CD14-positive monocyte (primary cell): ENCODE measurements around the gene PLXNC1. TPM values are rescaled to one million over a fixed set of nuclear protein-coding genes. Genes with fewer than 3 reads are reported as not detected.

Source experiments
- DNase-seq, 3 donors: peaks; one replicate each; pipeline ENCODE4 v3.0.0-alpha.2; 2011 to 2022
- H2AFZ ChIP-seq: 2 replicates; pipeline ENCODE4 v1.6.0; 2012; ENCODE audit warnings: mild to moderate bottlenecking, low read depth, low read length, inconsistent platforms; ENCODE audit not compliant: insufficient read depth, poor library complexity, severe bottlenecking
- H3K27ac ChIP-seq, 2 donors: 1 replicate in 1 of 2; 2 replicates in 1 of 2; pipeline ENCODE4 v1.5.1; 2012 to 2013; ENCODE audit warnings: low read length in 2 of 2, control low read depth in 1 of 2, inconsistent platforms in 1 of 2, low read depth in 1 of 2, mild to moderate bottlenecking in 1 of 2
- H3K27me3 ChIP-seq, 2 donors: one replicate each; pipeline versions ENCODE4 v1.6.0 to v1.6.1; 2011 to 2013; ENCODE audit warnings: low read length in 2 of 2; ENCODE audit not compliant: control insufficient read depth in 2 of 2, insufficient read depth in 2 of 2
- H3K36me3 ChIP-seq, 2 donors: replicated peaks in 1 of 2; 1 replicate in 1 of 2; 2 replicates in 1 of 2; pipeline versions ENCODE4 v1.5.1 to v1.6.1; 2012 to 2013; ENCODE audit warnings: low read length in 2 of 2, control low read depth in 1 of 2, inconsistent platforms in 1 of 2, mild to moderate bottlenecking in 1 of 2; ENCODE audit not compliant: insufficient read depth in 2 of 2, control insufficient read depth in 1 of 2
- H3K4me1 ChIP-seq, 2 donors: 1 replicate in 1 of 2; 2 replicates in 1 of 2; pipeline versions ENCODE4 v1.5.1 to v1.6.1; 2012 to 2013; ENCODE audit warnings: low read length in 2 of 2, control low read depth in 1 of 2, inconsistent platforms in 1 of 2, mild to moderate bottlenecking in 1 of 2, moderate library complexity in 1 of 2; ENCODE audit not compliant: insufficient read depth in 2 of 2, control insufficient read depth in 1 of 2
- H3K4me2 ChIP-seq: replicated peaks from 2 replicates; pipeline ENCODE3; 2012; ENCODE audit warnings: low read length, moderate library complexity, mild to moderate bottlenecking; ENCODE audit not compliant: poor library complexity, severe bottlenecking; ENCODE audit errors: extremely low read depth
- H3K4me3 ChIP-seq, 3 experiments: fragments of 200-600 bp in 1 of 3; sonication (generic) in 1 of 3; replicated peaks in 1 of 3; 1 replicate in 2 of 3; 2 replicates in 1 of 3; pipeline ENCODE4 v1.5.1; 2011 to 2013; ENCODE audit warnings: low read length in 3 of 3, mild to moderate bottlenecking in 3 of 3, control low read depth in 2 of 3, low read depth in 2 of 3, inconsistent platforms in 1 of 3, moderate library complexity in 1 of 3
- H3K79me2 ChIP-seq: 2 replicates; pipeline ENCODE4 v1.6.0; 2012; ENCODE audit warnings: mild to moderate bottlenecking, control low read depth, inconsistent platforms, low read length, moderate library complexity; ENCODE audit not compliant: insufficient read depth
- H3K9ac ChIP-seq: 2 replicates; pipeline ENCODE4 v1.6.0; 2017; ENCODE audit warnings: low read length, mild to moderate bottlenecking; ENCODE audit not compliant: insufficient read depth, poor library complexity, severe bottlenecking
- H3K9me3 ChIP-seq, 2 donors: replicated peaks in 1 of 2; 1 replicate in 1 of 2; 2 replicates in 1 of 2; pipeline versions ENCODE4 v1.5.1 to v1.6.1; 2012 to 2013; ENCODE audit warnings: low read length in 2 of 2, control low read depth in 1 of 2; ENCODE audit not compliant: control insufficient read depth in 1 of 2, insufficient read depth in 1 of 2
- H4K20me1 ChIP-seq: 2 replicates; pipeline ENCODE4 v1.6.0; 2012; ENCODE audit warnings: mild to moderate bottlenecking, low read length, control low read depth, moderate library complexity; ENCODE audit not compliant: insufficient read depth
- H3K27ac Mint-ChIP-seq, 7 donors: one replicate each; pipeline ENCODE4 v1.8.0; 2020; ENCODE audit warnings: mild to moderate bottlenecking in 7 of 7, mixed read lengths in 7 of 7, moderate library complexity in 6 of 7, inconsistent platforms in 2 of 7
- H3K27me3 Mint-ChIP-seq, 3 donors: one replicate each; pipeline ENCODE4 v1.8.0; 2021 to 2022; ENCODE audit warnings: low read depth in 3 of 3, mild to moderate bottlenecking in 3 of 3, mixed read lengths in 3 of 3, moderate library complexity in 3 of 3, inconsistent platforms in 1 of 3
- H3K36me3 Mint-ChIP-seq, 2 donors: one replicate each; pipeline ENCODE4 v1.8.0; 2020; ENCODE audit warnings: mixed read lengths in 2 of 2, inconsistent platforms in 1 of 2, mild to moderate bottlenecking in 1 of 2
- H3K4me1 Mint-ChIP-seq: one replicate; pipeline ENCODE4 v1.8.0; 2020; ENCODE audit warnings: mild to moderate bottlenecking, mixed read lengths
- H3K4me3 Mint-ChIP-seq, 2 donors: one replicate each; pipeline ENCODE4 v1.8.0; 2020; ENCODE audit warnings: mild to moderate bottlenecking in 2 of 2, mixed read lengths in 2 of 2, moderate library complexity in 1 of 2
- H3K9me3 Mint-ChIP-seq, 7 donors: one replicate each; pipeline ENCODE4 v1.8.0; 2020 to 2022; ENCODE audit warnings: mixed read lengths in 7 of 7, mild to moderate bottlenecking in 6 of 7, moderate library complexity in 6 of 7, inconsistent platforms in 2 of 7
- WGBS: methylation state at CpG from one replicate; pipeline ENCODE4 v1.1.5; 2013; ENCODE audit warnings: missing lambda C conversion rate; ENCODE audit not compliant: insufficient coverage; 5-methylcytosine and 5-hydroxymethylcytosine counted together
- intact Hi-C, 2 donors: fragments of 100-400 bp; cut with micrococcal nuclease; formaldehyde crosslinking; loops; one replicate each; pipeline versions ENCODE4 v1.15.0 to v1.15.1; 2023
- polyA plus RNA-seq, 3 donors: library from polyadenylated mRNA; depleted of rRNA in 1 of 3; unstranded in 2 of 3; stranded (reverse) in 1 of 3; fragments of 300-500 nt in 2 of 3; fragments of >200 nt in 1 of 3; fragmentation: Illumina TruSeq in 2 of 3; gene quantifications; 1 replicate in 2 of 3; 2 replicates in 1 of 3; pipeline ENCODE4 v1.2.3, GENCODE V29; 2012 to 2021
- TF ChIP-seq, protein P1 (sequence below): fragments of 200-600 bp; IDR thresholded peaks from one replicate; pipeline ENCODE4 v1.8.0; 2022; ENCODE audit warnings: antibody characterized with exemption, mild to moderate bottlenecking

Gene PLXNC1
- polyA plus RNA-seq, 3 donors: 14.3 to 35.2 (median 15.4) TPM

GRCh38 chr12:94182986-94183707 lies 34.8 kb downstream of the PLXNC1 start:
- no peak overlapping the region for H3K27ac Mint-ChIP-seq
- Histone ChIP-seq H3K9ac (no peak overlapping the region), H3K27ac (no peak overlapping the region), H3K4me3 (no peak overlapping the region), H2AFZ (no peak overlapping the region), H3K27me3 (no peaks in the 10 kb centered on the region), H4K20me1 (peaks cover 64% of the 10 kb centered on the region), H3K4me2 (no peak overlapping the region), H3K4me1 (peaks cover 25 to 26% of the 10 kb centered on the region in 2 donors), H3K36me3 (peaks cover 39 to 67% of the 10 kb centered on the region in 2 donors), H3K9me3 (peaks cover 2 to 4% of the 10 kb centered on the region in 2 donors), H3K79me2 (no peaks in the 10 kb centered on the region)
- 90% methylated on average over 2 of the region's 5 CpGs for WGBS
- H3K4me1 Mint-ChIP-seq: peaks cover 21% of the 10 kb centered on the region
- H3K36me3 Mint-ChIP-seq: peaks cover 23 to 54% of the 10 kb centered on the region in 2 donors
- H3K9me3 Mint-ChIP-seq: peaks cover 3 to 7% (median 3%) of the 10 kb centered on the region in 7 donors
- intact Hi-C loops: loop anchor here in 1 of 2 donors (5.0 kb wide), 1 partner anchor 36 kb away; the partner anchor contains the start of gene PLXNC1
- no peak for DNase-seq
- H3K27me3 Mint-ChIP-seq: peaks cover 0 to 5% (median 2%) of the 10 kb centered on the region in 3 donors
- TF ChIP-seq, protein P1, sequence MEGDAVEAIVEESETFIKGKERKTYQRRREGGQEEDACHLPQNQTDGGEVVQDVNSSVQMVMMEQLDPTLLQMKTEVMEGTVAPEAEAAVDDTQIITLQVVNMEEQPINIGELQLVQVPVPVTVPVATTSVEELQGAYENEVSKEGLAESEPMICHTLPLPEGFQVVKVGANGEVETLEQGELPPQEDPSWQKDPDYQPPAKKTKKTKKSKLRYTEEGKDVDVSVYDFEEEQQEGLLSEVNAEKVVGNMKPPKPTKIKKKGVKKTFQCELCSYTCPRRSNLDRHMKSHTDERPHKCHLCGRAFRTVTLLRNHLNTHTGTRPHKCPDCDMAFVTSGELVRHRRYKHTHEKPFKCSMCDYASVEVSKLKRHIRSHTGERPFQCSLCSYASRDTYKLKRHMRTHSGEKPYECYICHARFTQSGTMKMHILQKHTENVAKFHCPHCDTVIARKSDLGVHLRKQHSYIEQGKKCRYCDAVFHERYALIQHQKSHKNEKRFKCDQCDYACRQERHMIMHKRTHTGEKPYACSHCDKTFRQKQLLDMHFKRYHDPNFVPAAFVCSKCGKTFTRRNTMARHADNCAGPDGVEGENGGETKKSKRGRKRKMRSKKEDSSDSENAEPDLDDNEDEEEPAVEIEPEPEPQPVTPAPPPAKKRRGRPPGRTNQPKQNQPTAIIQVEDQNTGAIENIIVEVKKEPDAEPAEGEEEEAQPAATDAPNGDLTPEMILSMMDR: no peak
- H3K4me3 Mint-ChIP-seq: no peak overlapping the region

DNA sequence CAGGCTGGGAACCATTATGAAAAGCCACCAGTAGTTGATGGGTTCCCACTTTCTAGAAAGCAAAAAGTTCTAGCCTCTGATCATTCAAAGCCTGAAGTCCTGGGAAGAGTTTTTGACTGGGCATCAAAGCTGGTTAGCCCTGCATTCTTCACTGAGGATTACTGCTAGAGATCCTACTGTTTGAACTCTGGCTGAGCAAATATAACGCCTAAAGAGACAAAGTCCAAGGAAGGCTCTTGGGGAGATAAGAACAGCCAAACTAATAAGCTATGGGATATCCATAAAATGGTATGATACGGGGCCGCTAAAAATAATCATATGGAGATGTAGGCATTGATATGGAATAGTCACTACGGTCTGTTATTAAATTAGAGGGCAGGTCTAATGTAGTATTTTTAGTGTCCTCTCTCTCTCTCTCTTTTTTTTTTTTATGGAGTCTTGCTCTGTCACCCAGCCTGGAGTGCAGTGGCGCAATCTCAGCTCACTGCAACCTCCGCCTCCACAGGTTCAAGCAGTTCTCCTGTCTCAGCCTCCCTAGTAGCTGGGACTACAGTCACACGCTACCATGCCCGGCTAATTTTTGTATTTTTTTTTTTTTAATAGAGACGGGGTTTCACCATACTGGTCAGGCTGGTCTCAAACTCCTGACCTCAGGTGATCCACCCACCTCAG lies 35.5 kb downstream of the PLXNC1 start:
- H3K4me2 ChIP-seq: no peak overlapping the region
- Mint-ChIP-seq H3K4me3 (no peak overlapping the region), H3K27ac (no peak overlapping the region), H3K36me3 (peaks cover 20 to 51% of the 10 kb centered on the region in 2 donors), H3K27me3 (peaks cover 0 to 5% (median 2%) of the 10 kb centered on the region in 3 donors), H3K4me1 (peaks cover 20% of the 10 kb centered on the region), H3K9me3 (peaks cover 0 to 4% (median 0%) of the 10 kb centered on the region in 7 donors)
- peaks cover 44 to 71% of the 10 kb centered on the region in 2 donors for H3K36me3 ChIP-seq
- WGBS: 94% methylated on average over 3 of the region's 9 CpGs
- intact Hi-C loops: loop anchor here in 1 of 2 donors (5.0 kb wide), 1 partner anchor 37 kb away; the partner anchor contains the start of gene PLXNC1
- H3K27ac ChIP-seq: no peak overlapping the region
- H3K27me3 ChIP-seq: no peaks in the 10 kb centered on the region
- no peak overlapping the region for H3K9ac ChIP-seq
- peaks cover 68% of the 10 kb centered on the region for H4K20me1 ChIP-seq
- no peak overlapping the region for H2AFZ ChIP-seq
- TF ChIP-seq, protein P1: no peak
- no peaks in the 10 kb centered on the region for H3K79me2 ChIP-seq
- no peak for DNase-seq
- H3K4me1 ChIP-seq: peaks cover 20 to 24% of the 10 kb centered on the region in 2 donors
- no peak overlapping the region for H3K4me3 ChIP-seq
- H3K9me3 ChIP-seq: no peaks in the 10 kb centered on the region
